Thyroid gland (tissue), 4 donors: Measurements from ENCODE around the gene COL26A1. TPM values are rescaled to one million over a fixed set of nuclear protein-coding genes. Genes with fewer than 3 reads are reported as not detected.

Experiments used
- DNase-seq, 2 donors: peaks; one replicate each; pipeline ENCODE4 v3.0.0-alpha.2; 2019
- H3K27ac ChIP-seq, 3 donors: fragments of 200-600 bp; sonication (generic); 1 replicate in 2 of 3; 2 replicates in 1 of 3; pipeline ENCODE4 v1.5.1; 2016 to 2019; ENCODE audit warnings: mild to moderate bottlenecking in 1 of 3, moderate library complexity in 1 of 3
- H3K27me3 ChIP-seq: fragments of 200-600 bp; sonication (generic); one replicate; pipeline ENCODE4 v1.5.1; 2019
- H3K36me3 ChIP-seq, 2 donors: fragments of 200-600 bp; sonication (generic); one replicate each; pipeline ENCODE4 v1.5.1; 2016 to 2019
- H3K4me1 ChIP-seq, 2 donors: fragments of 200-600 bp; sonication (generic); one replicate each; pipeline ENCODE4 v1.5.1; 2017 to 2019
- H3K4me3 ChIP-seq, 3 donors: fragments of 200-600 bp; sonication (generic); replicated peaks in 1 of 3; 1 replicate in 2 of 3; 2 replicates in 1 of 3; pipeline ENCODE4 v1.5.1; 2016; ENCODE audit warnings: mild to moderate bottlenecking in 1 of 3
- H3K9me3 ChIP-seq: fragments of 200-600 bp; sonication (generic); one replicate; pipeline ENCODE4 v1.5.1; 2017
- CTCF ChIP-seq, 6 experiments: fragments of 200-600 bp in 3 of 6; fragments of 450-650 bp in 3 of 6; sonication (generic) in 3 of 6; IDR thresholded peaks; one replicate each; pipeline ENCODE4 v1.5.1; 2016 to 2019; ENCODE audit warnings: antibody characterized with exemption in 6 of 6, mild to moderate bottlenecking in 2 of 6, inconsistent platforms in 1 of 6, moderate library complexity in 1 of 6
- POLR2A ChIP-seq, 2 donors: fragments of 450-650 bp; IDR thresholded peaks; one replicate each; pipeline ENCODE4 v1.6.1; 2017; ENCODE audit warnings: antibody characterized with exemption in 2 of 2, mild to moderate bottlenecking in 2 of 2, moderate library complexity in 1 of 2
- WGBS, 2 donors: methylation state at CpG; one replicate each; pipeline ENCODE4 v1.1.5; 2017; 5-methylcytosine and 5-hydroxymethylcytosine counted together
- intact Hi-C: fragments of 100-400 bp; cut with DNase I; formaldehyde crosslinking; loops from one replicate; pipeline ENCODE4 v1.15.1; 2023
- total RNA-seq, 4 donors: library from RNA; depleted of rRNA; stranded (reverse); fragments of >200 nt; gene quantifications; one replicate each; pipeline ENCODE4 v1.2.3, GENCODE V29; 2016

COL26A1 gene
- total RNA-seq, 4 donors from 2014 or later, result not detected

DNA sequence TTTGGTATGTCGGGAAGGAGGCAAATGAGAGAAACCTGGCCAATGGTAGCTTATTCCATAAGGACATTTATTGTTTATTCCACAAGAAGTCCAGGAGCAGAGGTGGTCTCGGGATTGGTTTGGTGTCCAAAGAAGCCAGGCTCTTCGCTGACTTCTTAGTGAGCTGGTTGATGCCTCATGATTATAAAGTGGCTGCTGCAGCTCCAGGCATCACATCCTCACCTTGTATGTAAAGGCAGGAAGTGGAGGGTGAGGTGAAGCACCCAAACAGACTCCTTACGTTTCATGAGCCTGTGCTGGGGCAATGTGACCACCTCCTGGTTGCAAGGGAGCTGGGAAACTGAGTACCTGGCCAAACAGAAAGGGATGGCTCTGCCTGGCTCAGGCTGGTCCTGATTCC lies 174.0 kb downstream of the COL26A1 start:
- TF ChIP-seq CTCF (IDR thresholded peaks at IDR 0.05) (no peak), POLR2A (IDR thresholded peaks at IDR 0.05) (no peak)
- H3K36me3 ChIP-seq, result no peaks in the 10 kb centered on the region
- intact Hi-C loops, result loop anchor here (5.0 kb wide), 1 partner anchor 174 kb away; the partner anchor contains the start of gene COL26A1
- DNase-seq, result no peak
- H3K4me1 ChIP-seq, result peaks cover 0 to 12% of the 10 kb centered on the region in 2 donors
- no peak overlapping the region for H3K27ac ChIP-seq
- WGBS, 2 donors, result 93 to 95% methylated on average over 3 to 4 of the region's 4 CpGs
- H3K4me3 ChIP-seq, result no peak overlapping the region
- no peaks in the 10 kb centered on the region for H3K27me3 ChIP-seq
- no peaks in the 10 kb centered on the region for H3K9me3 ChIP-seq

GRCh38 chr7:101537205-101537604 lies 174.5 kb downstream of the COL26A1 start:
- Histone ChIP-seq H3K27ac (no peak overlapping the region), H3K4me1 (peaks cover 0 to 12% of the 10 kb centered on the region in 2 donors), H3K27me3 (no peaks in the 10 kb centered on the region), H3K4me3 (no peak overlapping the region), H3K9me3 (no peaks in the 10 kb centered on the region), H3K36me3 (no peaks in the 10 kb centered on the region)
- 58 to 61% methylated on average over 6 of the region's 8 CpGs for WGBS, 2 donors
- intact Hi-C loops, result loop anchor here (5.0 kb wide), 1 partner anchor 175 kb away; the partner anchor contains the start of gene COL26A1
- no peak for TF ChIP-seq POLR2A (IDR thresholded peaks at IDR 0.05)
- no peak for TF ChIP-seq CTCF (IDR thresholded peaks at IDR 0.05)
- no peak for DNase-seq

DNA sequence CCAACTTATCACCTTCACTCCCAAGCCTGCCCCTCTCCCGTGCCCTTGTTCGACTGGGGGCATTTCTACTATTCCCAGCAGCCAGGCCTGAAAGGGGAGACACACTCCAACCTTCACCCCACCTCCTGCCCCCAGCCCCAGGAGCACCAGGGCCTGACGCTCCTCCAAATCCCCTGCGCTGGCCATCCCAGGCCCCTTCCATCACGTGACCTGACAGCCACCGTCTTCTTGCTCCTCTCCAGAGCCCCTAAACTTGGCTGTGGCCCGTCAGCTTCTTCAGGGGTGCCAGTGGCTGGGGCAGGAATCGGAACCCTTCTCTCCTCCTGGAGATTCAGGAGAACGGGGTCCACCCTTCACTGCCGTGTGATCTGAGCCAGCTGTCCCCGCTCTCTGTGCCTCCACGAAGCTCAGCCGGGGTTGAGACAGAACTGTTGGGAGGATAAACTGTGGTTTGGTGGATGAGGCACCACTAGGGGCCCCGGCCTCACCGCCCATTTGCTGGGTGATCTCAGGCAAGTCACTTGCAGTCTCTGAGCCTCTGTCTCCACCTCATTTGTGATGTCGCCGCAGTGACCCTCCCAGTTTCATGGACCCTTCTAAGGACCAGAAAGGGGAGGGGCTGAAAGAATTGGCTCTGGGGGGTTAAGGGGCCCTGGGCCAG lies 175.4 kb downstream of the COL26A1 start:
- intact Hi-C loops, result loop anchor here (5.0 kb wide), 1 partner anchor 176 kb away; the partner anchor contains the start of gene COL26A1
- peaks cover 0 to 17% of the 10 kb centered on the region in 2 donors for H3K4me1 ChIP-seq
- DNase-seq, result no peak
- H3K4me3 ChIP-seq, result no peak overlapping the region
- no peaks in the 10 kb centered on the region for H3K36me3 ChIP-seq
- H3K9me3 ChIP-seq, result no peaks in the 10 kb centered on the region
- H3K27ac ChIP-seq, result no peak overlapping the region
- H3K27me3 ChIP-seq, result no peaks in the 10 kb centered on the region
- 88 to 92% methylated on average over 13 to 17 of the region's 17 CpGs for WGBS, 2 donors
- TF ChIP-seq POLR2A (IDR thresholded peaks at IDR 0.05), result no peak
- TF ChIP-seq CTCF (IDR thresholded peaks at IDR 0.05), result no peak

DNA sequence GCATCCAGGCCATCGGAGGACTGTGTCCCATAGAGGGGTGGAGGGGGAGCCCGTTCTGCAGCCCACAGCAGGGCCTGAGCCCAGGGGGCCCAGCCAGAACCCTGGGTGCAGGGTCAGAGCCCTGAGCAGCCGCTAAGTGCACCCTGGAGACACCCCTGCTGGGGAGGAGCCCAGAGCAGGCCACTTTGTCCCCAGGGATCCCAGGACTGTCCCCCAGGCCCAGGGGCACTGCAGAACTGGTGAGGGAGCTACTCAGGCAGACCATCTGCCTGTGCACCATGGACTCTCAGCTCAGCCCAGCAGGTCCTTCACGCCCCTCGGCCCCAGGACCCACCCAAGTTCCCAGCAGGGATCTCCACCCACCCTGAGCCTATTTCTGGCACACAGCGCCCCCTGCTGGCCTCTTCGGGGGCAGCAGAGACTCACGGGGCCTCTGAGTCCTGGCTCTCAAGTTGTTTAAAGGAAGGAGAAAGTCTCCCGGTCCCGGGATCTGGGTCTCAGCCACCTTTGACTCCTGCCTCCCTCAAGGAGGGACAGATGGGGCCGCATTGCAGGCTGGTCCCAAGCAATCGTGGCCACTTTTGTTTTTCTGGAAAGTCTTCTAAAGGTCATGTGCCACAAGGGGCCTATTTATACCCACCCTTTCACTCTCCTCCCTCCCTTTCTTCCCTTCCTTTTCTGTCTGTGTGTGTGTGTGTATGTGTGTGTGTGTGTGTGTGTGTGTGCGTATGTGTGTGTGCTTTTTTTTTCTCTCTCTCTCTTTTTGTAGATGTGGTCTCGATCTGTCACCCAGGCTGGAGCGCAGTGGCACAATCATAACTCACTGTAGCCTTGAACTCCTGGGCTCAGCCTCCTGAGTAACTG lies 176.2 kb downstream of the COL26A1 start:
- TF ChIP-seq CTCF (IDR thresholded peaks at IDR 0.05) (peak; percentile 68 to 92 (median 76)), POLR2A (IDR thresholded peaks at IDR 0.05) (no peak)
- peak; percentile 67 to 71 for DNase-seq
- no peak overlapping the region for H3K27ac ChIP-seq
- peaks cover 0 to 18% of the 10 kb centered on the region in 2 donors for H3K4me1 ChIP-seq
- no peaks in the 10 kb centered on the region for H3K36me3 ChIP-seq
- H3K4me3 ChIP-seq, result no peak overlapping the region
- intact Hi-C loops, result loop anchor here (5.0 kb wide), 1 partner anchor 177 kb away; the partner anchor contains the start of gene COL26A1
- WGBS, 2 donors, result 26 to 35% methylated on average over 11 to 14 of the region's 15 CpGs
- no peaks in the 10 kb centered on the region for H3K9me3 ChIP-seq
- H3K27me3 ChIP-seq, result no peaks in the 10 kb centered on the region
